ENCODE results near the gene ZNF462. TPM values are rescaled to one million over a fixed set of nuclear protein-coding genes. Genes with fewer than 3 reads are reported as not detected.

ZNF462 gene
- total RNA-seq, 1 experiment from 2014 or later, result 164 TPM

- H3K9ac ChIP-seq (ENCODE audit: extremely low read depth, insufficient read length, low read length), result no peak overlapping the region
- no peaks in the 10 kb centered on the region for H3K79me1 ChIP-seq (ENCODE audit: insufficient read depth, low read depth, low read length, poor library complexity, severe bottlenecking)
- no peaks in the 10 kb centered on the region for H3K27me3 Mint-ChIP-seq (ENCODE audit: low read depth)
- no peak overlapping the region for H4K5ac ChIP-seq (ENCODE audit: insufficient read length, low read depth, low read length)
- H3K27ac Mint-ChIP-seq, result no peak overlapping the region; a peak in 1 of 7 replicates
- DNase-seq, result no peak
- no peaks in the 10 kb centered on the region for H3K9me3 ChIP-seq (ENCODE audit: control insufficient read depth, low read depth, low read length)
- H2BK12ac ChIP-seq (ENCODE audit: insufficient read length, low read depth, low read length), result no peak overlapping the region
- no peak overlapping the region for H3K14ac ChIP-seq (ENCODE audit: insufficient read depth, low read length)
- no peaks in the 10 kb centered on the region for H3K23me2 ChIP-seq (ENCODE audit: insufficient read length, low read depth, low read length, poor library complexity, severe bottlenecking)
- no peak for TF ChIP-seq CTCF (conservative IDR thresholded peaks at IDR 0.05)
- no peak overlapping the region for H3K56ac ChIP-seq (ENCODE audit: insufficient read length, low read depth, low read length)
- H3K4me1 Mint-ChIP-seq, result peaks cover 4 to 16% of the 10 kb centered on the region in 2 experiments
- no peak overlapping the region for H3K4ac ChIP-seq (ENCODE audit: low read depth, low read length)
- H2BK120ac ChIP-seq (ENCODE audit: low read depth, low read length, poor library complexity, severe bottlenecking), result no peak overlapping the region
- H3K4me3 Mint-ChIP-seq, result no peak overlapping the region
- H2BK15ac ChIP-seq (ENCODE audit: low read depth, low read length), result no peak overlapping the region
- no peak overlapping the region for H4K91ac ChIP-seq (ENCODE audit: insufficient read length, low read depth, low read length)
- H3T11ph ChIP-seq (ENCODE audit: low read length), result no peak overlapping the region
- H4K8ac ChIP-seq (replicated peaks; ENCODE audit: insufficient read length, low read depth, low read length), result no peak overlapping the region
- no peaks in the 10 kb centered on the region for H3K4me1 ChIP-seq (ENCODE audit: insufficient read depth, low read length)
- H2BK20ac ChIP-seq (ENCODE audit: low read depth, low read length, poor library complexity, severe bottlenecking), result no peak overlapping the region
- H3K9me3 Mint-ChIP-seq, result no peaks in the 10 kb centered on the region
- no peak overlapping the region for H2AK5ac ChIP-seq (ENCODE audit: insufficient read length, low read length)
- H3K23ac ChIP-seq (ENCODE audit: insufficient read length, low read depth, low read length), result no peak overlapping the region
- H3K36me3 Mint-ChIP-seq (ENCODE audit: insufficient read depth in 1 of 3, low read depth in 3 of 3), result peaks cover 0 to 1% (median 0%) of the 10 kb centered on the region in 3 experiments; a peak in 1 of 7 replicates
- no peaks in the 10 kb centered on the region for H4K20me1 ChIP-seq (ENCODE audit: control insufficient read depth, insufficient read depth, insufficient read length)
- H2AFZ ChIP-seq (ENCODE audit: low read length), result no peak overlapping the region
- H3K79me2 ChIP-seq (ENCODE audit: insufficient read depth, low read length), result no peaks in the 10 kb centered on the region
- WGBS (ENCODE audit: extremely low coverage, insufficient read length, low lambda C conversion rate), result no CpG with 5 or more reads among the region's 2 CpGs
- no peaks in the 10 kb centered on the region for H3K27me3 ChIP-seq (ENCODE audit: insufficient read depth, low read length)
- H3K18ac ChIP-seq (ENCODE audit: insufficient read length, low read depth, low read length), result no peak overlapping the region
- no peak overlapping the region for H3K27ac ChIP-seq (ENCODE audit: insufficient read length, low read depth, low read length)
- no peak overlapping the region for H3K4me2 ChIP-seq (ENCODE audit: insufficient read depth, insufficient read length, low read length)
- no peak overlapping the region for H2BK5ac ChIP-seq (ENCODE audit: insufficient read length, low read length)
Observed at GRCh38 chr9:107060062-107060461, 197.1 kb downstream of the ZNF462 start.
